OCI-LY1 (cell line): ENCODE data around the gene MYCBP2.
"Not testable (repeated sequence)": the region's sequence is repeated elsewhere in the genome, so short reads cannot be mapped to it uniquely, and the experiment has no call there.

ENCODE experiments used
- H2AFZ ChIP-seq: fragments of 200-600 bp; sonication (generic), shearing (Covaris generic); 2 replicates; pipeline ENCODE4 v1.6.0; 2014; ENCODE audit warnings: antibody characterized with exemption, mild to moderate bottlenecking, low read length
- H3F3A ChIP-seq: fragments of 200-600 bp; sonication (generic), shearing (Covaris generic); 2 replicates; pipeline ENCODE4 v1.6.0; 2014; ENCODE audit warnings: mild to moderate bottlenecking, antibody characterized with exemption, low read length, moderate library complexity; ENCODE audit not compliant: insufficient read depth
- H3K27ac ChIP-seq: fragments of 200-600 bp; sonication (generic); 2 replicates; pipeline ENCODE4 v1.5.1; 2014; ENCODE audit warnings: low read length, mixed run types, mild to moderate bottlenecking, low read depth; ENCODE audit not compliant: poor library complexity, severe bottlenecking
- H3K27me3 ChIP-seq: fragments of 200-600 bp; sonication (generic); 2 replicates; pipeline ENCODE4 v1.6.0; 2014; ENCODE audit warnings: antibody characterized with exemption, mild to moderate bottlenecking, low read length, moderate library complexity; ENCODE audit not compliant: insufficient read depth
- H3K36me3 ChIP-seq: fragments of 200-600 bp; sonication (generic); 2 replicates; pipeline ENCODE4 v1.6.1; 2014; ENCODE audit warnings: mild to moderate bottlenecking, antibody characterized with exemption, low read length, moderate library complexity, mixed read lengths; ENCODE audit not compliant: insufficient read depth
- H3K4me1 ChIP-seq: fragments of 200-600 bp; sonication (generic); 2 replicates; pipeline ENCODE4 v1.5.1; 2014; ENCODE audit warnings: mild to moderate bottlenecking, low read length, moderate library complexity; ENCODE audit not compliant: insufficient read depth, severe bottlenecking
- H3K4me2 ChIP-seq: fragments of 200-600 bp; sonication (generic), shearing (Covaris generic); 2 replicates; pipeline ENCODE4 v1.6.1; 2014; ENCODE audit warnings: low read length
- H3K4me3 ChIP-seq: fragments of 200-600 bp; sonication (generic); 2 replicates; pipeline ENCODE4 v1.5.1; 2014; ENCODE audit warnings: low read length, low read depth, mild to moderate bottlenecking, mixed read lengths; ENCODE audit not compliant: poor library complexity, severe bottlenecking
- H3K79me2 ChIP-seq: fragments of 200-600 bp; shearing (Covaris generic); 2 replicates; pipeline ENCODE4 v1.6.1; 2016; ENCODE audit warnings: mixed run types, low read length, mixed read lengths; ENCODE audit not compliant: insufficient read depth
- H3K9ac ChIP-seq: fragments of 200-600 bp; sonication (generic), shearing (Covaris generic); 2 replicates; pipeline ENCODE4 v1.6.1; 2014; ENCODE audit warnings: mild to moderate bottlenecking, low read length, mixed read lengths
- H3K9me2 ChIP-seq: fragments of 200-600 bp; sonication (generic), shearing (Covaris generic); 2 replicates; pipeline ENCODE4 v1.6.1; 2014; ENCODE audit warnings: low read depth, mild to moderate bottlenecking, low read length, mixed read lengths
- H3K9me3 ChIP-seq: fragments of 200-600 bp; shearing (Covaris generic); 2 replicates; pipeline ENCODE4 v1.6.1; 2014; ENCODE audit warnings: low read length, mixed read lengths
- H4K20me1 ChIP-seq: fragments of 200-600 bp; sonication (generic), shearing (Covaris generic); 2 replicates; pipeline ENCODE4 v1.6.0; 2016; ENCODE audit warnings: mild to moderate bottlenecking, low read length; ENCODE audit not compliant: insufficient read depth
- CTCF ChIP-seq: fragments of 200-600 bp; sonication (generic), shearing (Covaris generic); IDR thresholded peaks from 2 replicates; pipeline ENCODE4 v1.5.1; 2017; ENCODE audit warnings: mild to moderate bottlenecking, antibody characterized with exemption, low read length, moderate library complexity, mixed read lengths
- EZH2 ChIP-seq: fragments of 200-600 bp; sonication (generic), shearing (Covaris generic); IDR thresholded peaks from 2 replicates; pipeline ENCODE4 v1.8.0; 2017; ENCODE audit warnings: borderline replicate concordance, mixed run types, mild to moderate bottlenecking, antibody characterized with exemption, low read length, moderate library complexity, mixed read lengths

MYCBP2 gene

DNA sequence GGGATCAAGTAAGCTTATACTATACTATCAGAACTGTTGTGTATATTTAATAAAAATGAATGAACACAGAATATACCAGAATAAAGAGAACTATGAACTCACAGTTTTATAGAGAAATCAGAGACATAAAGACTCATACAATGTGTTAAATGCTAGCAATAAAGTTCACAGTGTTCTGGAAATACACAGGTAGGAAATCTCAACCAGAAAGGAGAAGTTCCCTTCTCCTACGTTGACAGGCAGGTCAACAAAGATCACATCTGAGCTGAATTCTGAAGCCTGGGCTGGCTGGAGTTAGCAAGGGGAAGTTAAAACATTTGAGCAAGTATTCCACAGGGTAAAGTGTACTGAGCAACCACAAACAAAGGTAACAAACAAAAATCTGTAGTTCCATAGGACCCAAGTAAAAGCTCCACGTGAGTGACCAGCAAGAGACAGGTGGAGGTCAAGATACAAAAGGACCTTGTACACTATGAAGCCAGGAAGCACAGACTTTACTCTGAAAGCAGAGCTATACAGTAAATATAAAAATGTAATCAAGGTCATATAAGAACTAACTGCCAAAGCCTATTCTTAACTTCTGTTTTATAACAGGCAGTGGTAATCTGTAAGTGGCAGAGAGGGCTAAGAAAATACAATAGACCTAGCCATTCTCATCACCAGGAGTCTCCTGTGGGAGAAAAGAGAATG, 312.9 kb downstream of the MYCBP2 start:
- H3K36me3 ChIP-seq: peaks cover 98% of the 10 kb centered on the region
- no peak overlapping the region for H3K4me3 ChIP-seq
- no peak overlapping the region for H3K27ac ChIP-seq
- H3F3A ChIP-seq: no peaks in the 10 kb centered on the region
- peaks cover 15% of the 10 kb centered on the region for H3K79me2 ChIP-seq
- no peaks in the 10 kb centered on the region for H4K20me1 ChIP-seq
- no peaks in the 10 kb centered on the region for H3K9me3 ChIP-seq
- H3K27me3 ChIP-seq: no peaks in the 10 kb centered on the region
- no peak overlapping the region for H3K9ac ChIP-seq
- no peak for TF ChIP-seq CTCF
- no peak for TF ChIP-seq EZH2
- H3K9me2 ChIP-seq: no peaks in the 10 kb centered on the region
- no peak overlapping the region for H3K4me2 ChIP-seq
- no peaks in the 10 kb centered on the region for H3K4me1 ChIP-seq
- no peak overlapping the region for H2AFZ ChIP-seq

- Histone ChIP-seq H3K36me3 (peaks cover 90% of the 10 kb centered on the region), H3K79me2 (peaks cover 23% of the 10 kb centered on the region; the same call in 1 of the 2 replicates)
- not testable (repeated sequence) for H3F3A ChIP-seq, H3K9ac ChIP-seq, H3K9me3 ChIP-seq, H3K27me3 ChIP-seq, H3K9me2 ChIP-seq, H3K27ac ChIP-seq, H3K4me2 ChIP-seq, H2AFZ ChIP-seq, H3K4me1 ChIP-seq, H4K20me1 ChIP-seq, H3K4me3 ChIP-seq
These were observed 317.2 kb downstream of the MYCBP2 start for GRCh38 chr13:77009719-77010118.

DNA sequence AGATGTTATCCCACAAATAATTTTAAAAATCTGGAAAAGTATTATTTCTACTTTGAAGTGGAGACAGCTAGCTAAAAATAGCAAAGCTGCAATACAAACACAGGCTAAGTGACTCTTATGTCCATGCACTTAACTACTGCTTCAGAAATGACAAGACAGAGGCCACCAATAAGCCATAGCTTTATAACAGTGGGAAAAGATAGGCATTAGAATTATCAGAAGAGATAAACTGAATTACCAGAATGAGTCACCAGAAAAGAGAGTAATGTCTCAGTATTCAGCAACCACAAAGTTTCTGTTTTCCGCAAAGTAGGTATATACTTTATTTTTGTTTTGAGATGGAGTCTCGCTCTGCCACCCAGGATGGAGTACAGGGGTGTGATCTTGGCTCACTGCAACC, 317.9 kb downstream of the MYCBP2 start:
- H3K9me2 ChIP-seq: no peaks in the 10 kb centered on the region
- TF ChIP-seq EZH2 (no peak), CTCF (no peak)

GRCh38 chr13:77008337-77008736, 318.6 kb downstream of the MYCBP2 start:
- H3K4me2 ChIP-seq, H3K4me1 ChIP-seq, H3K9me2 ChIP-seq, H3K4me3 ChIP-seq, H4K20me1 ChIP-seq, H3F3A ChIP-seq, H3K27ac ChIP-seq, H3K9me3 ChIP-seq, H3K9ac ChIP-seq, H3K27me3 ChIP-seq, H2AFZ ChIP-seq: not testable (repeated sequence)
- H3K79me2 ChIP-seq: peaks cover 24% of the 10 kb centered on the region; the same call in 1 of the 2 replicates
- peaks cover 88% of the 10 kb centered on the region for H3K36me3 ChIP-seq

More for the DNA sequence above, 317.9 kb downstream of the MYCBP2 start:
- peaks cover 24% of the 10 kb centered on the region; the same call in 1 of the 2 replicates for H3K79me2 ChIP-seq
- no peak overlapping the region for H3K9ac ChIP-seq
- peaks cover 89% of the 10 kb centered on the region for H3K36me3 ChIP-seq
- no peaks in the 10 kb centered on the region for H3K27me3 ChIP-seq
- no peaks in the 10 kb centered on the region for H3K9me3 ChIP-seq
- H3K4me2 ChIP-seq: no peak overlapping the region
- no peak overlapping the region for H3K27ac ChIP-seq
- no peak overlapping the region for H2AFZ ChIP-seq
- 0 out of 2 replicates have a peak, but pooled peaks cover 3% of the 10 kb centered on the region for H4K20me1 ChIP-seq
- no peaks in the 10 kb centered on the region for H3F3A ChIP-seq
- H3K4me1 ChIP-seq: no peaks in the 10 kb centered on the region
- no peak overlapping the region for H3K4me3 ChIP-seq
